ENCODE data around the gene NEK1. TPM values are rescaled to one million over a fixed set of nuclear protein-coding genes. Genes with fewer than 3 reads are reported as not detected.

The NEK1 gene
- total RNA-seq, 2 donors from 2014 or later, result 8.0 to 24.0 TPM

DNA sequence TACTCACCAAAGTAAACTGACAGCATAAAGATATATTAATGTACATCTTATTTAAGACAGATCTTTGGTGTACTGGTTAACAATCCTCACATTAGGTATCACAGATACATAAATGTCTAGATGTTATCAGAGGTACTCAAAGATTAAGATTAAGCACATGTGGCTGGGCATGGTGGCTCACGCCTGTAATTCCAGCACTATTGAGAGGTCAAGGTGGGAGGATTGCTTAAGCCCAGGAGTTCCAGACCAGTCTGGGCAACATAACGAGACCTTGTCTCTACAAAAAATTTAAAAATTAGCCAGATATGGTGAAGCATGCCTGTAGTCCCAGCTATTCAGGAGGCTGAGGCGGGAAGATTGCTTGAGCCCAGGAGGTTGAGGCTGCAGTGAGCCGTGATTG lies 195.9 kb downstream of the NEK1 start:
- no peak overlapping the region for H3K4me3 ChIP-seq
- H3K27ac ChIP-seq, result no peak overlapping the region
- TF ChIP-seq, protein P1, sequence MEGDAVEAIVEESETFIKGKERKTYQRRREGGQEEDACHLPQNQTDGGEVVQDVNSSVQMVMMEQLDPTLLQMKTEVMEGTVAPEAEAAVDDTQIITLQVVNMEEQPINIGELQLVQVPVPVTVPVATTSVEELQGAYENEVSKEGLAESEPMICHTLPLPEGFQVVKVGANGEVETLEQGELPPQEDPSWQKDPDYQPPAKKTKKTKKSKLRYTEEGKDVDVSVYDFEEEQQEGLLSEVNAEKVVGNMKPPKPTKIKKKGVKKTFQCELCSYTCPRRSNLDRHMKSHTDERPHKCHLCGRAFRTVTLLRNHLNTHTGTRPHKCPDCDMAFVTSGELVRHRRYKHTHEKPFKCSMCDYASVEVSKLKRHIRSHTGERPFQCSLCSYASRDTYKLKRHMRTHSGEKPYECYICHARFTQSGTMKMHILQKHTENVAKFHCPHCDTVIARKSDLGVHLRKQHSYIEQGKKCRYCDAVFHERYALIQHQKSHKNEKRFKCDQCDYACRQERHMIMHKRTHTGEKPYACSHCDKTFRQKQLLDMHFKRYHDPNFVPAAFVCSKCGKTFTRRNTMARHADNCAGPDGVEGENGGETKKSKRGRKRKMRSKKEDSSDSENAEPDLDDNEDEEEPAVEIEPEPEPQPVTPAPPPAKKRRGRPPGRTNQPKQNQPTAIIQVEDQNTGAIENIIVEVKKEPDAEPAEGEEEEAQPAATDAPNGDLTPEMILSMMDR (IDR thresholded peaks at IDR 0.05), result no peak
- no peaks in the 10 kb centered on the region for H3K27me3 ChIP-seq (replicated peaks; ENCODE audit: insufficient read depth)
- no peaks in the 10 kb centered on the region for H3K4me1 ChIP-seq (ENCODE audit: control insufficient read depth in 1 of 2, low read depth in 2 of 2)
- DNase-seq (ENCODE audit: low spot score) (no peak), ATAC-seq (ENCODE audit: insufficient number of reproducible peaks, low FRiP score, low read depth) (no peak)
- H3K9me3 ChIP-seq, result no peaks in the 10 kb centered on the region
- no peaks in the 10 kb centered on the region for H3K36me3 ChIP-seq

DNA sequence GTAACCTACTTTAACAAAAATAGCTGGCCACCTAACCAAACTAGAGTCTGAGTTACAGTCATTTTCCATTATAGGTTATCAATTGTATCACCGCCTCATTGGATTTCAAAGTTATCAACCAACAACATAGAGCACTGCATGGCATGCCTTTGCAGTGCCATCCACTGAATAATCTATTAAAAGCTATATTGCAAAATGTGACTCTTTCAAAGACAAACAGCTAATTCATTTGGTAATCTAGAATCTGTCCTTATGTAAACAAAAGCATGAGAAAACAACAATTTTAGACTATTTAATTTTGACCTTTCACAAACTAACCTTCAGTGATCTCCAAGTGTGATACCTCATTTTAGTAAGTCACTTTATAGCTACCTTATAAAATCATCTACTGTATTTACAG lies 197.5 kb downstream of the NEK1 start:
- H3K9me3 ChIP-seq, result no peaks in the 10 kb centered on the region
- no peak overlapping the region for H3K4me3 ChIP-seq
- H3K27me3 ChIP-seq (replicated peaks; ENCODE audit: insufficient read depth), result no peaks in the 10 kb centered on the region
- ATAC-seq (ENCODE audit: insufficient number of reproducible peaks, low FRiP score, low read depth), result no peak
- H3K27ac ChIP-seq, result no peak overlapping the region
- TF ChIP-seq, protein P1 (IDR thresholded peaks at IDR 0.05), result no peak
- H3K4me1 ChIP-seq (ENCODE audit: control insufficient read depth in 1 of 2, low read depth in 2 of 2), result no peaks in the 10 kb centered on the region
- H3K36me3 ChIP-seq, result no peaks in the 10 kb centered on the region
- no peak for DNase-seq (ENCODE audit: low spot score)

DNA sequence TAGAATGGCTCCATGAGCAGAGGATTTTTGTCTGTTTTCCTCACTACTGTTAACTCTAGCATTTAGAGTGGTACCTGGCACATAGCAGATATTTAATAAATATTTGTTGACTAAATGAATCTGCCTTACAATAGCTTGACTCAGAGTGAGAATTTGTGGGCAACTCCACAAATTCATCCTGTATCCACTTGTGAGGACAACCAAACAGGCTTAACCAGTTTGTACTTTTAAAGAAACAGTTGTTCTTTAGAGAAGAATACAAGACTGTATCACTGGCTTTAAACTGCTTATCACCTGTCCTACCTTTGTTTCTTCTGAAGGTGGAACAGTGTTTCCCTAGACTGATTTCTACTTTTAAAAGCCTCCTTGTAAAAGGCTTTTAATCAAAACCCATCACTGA lies 200.3 kb downstream of the NEK1 start:
- Histone ChIP-seq H3K36me3 (no peaks in the 10 kb centered on the region), H3K27ac (no peak overlapping the region), H3K4me1 (ENCODE audit: control insufficient read depth in 1 of 2, low read depth in 2 of 2) (no peaks in the 10 kb centered on the region), H3K9me3 (no peaks in the 10 kb centered on the region), H3K4me3 (no peak overlapping the region), H3K27me3 (replicated peaks; ENCODE audit: insufficient read depth) (no peaks in the 10 kb centered on the region)
- TF ChIP-seq, protein P1 (IDR thresholded peaks at IDR 0.05), result no peak
- ATAC-seq (ENCODE audit: insufficient number of reproducible peaks, low FRiP score, low read depth) (no peak), DNase-seq (ENCODE audit: low spot score) (no peak)

DNA sequence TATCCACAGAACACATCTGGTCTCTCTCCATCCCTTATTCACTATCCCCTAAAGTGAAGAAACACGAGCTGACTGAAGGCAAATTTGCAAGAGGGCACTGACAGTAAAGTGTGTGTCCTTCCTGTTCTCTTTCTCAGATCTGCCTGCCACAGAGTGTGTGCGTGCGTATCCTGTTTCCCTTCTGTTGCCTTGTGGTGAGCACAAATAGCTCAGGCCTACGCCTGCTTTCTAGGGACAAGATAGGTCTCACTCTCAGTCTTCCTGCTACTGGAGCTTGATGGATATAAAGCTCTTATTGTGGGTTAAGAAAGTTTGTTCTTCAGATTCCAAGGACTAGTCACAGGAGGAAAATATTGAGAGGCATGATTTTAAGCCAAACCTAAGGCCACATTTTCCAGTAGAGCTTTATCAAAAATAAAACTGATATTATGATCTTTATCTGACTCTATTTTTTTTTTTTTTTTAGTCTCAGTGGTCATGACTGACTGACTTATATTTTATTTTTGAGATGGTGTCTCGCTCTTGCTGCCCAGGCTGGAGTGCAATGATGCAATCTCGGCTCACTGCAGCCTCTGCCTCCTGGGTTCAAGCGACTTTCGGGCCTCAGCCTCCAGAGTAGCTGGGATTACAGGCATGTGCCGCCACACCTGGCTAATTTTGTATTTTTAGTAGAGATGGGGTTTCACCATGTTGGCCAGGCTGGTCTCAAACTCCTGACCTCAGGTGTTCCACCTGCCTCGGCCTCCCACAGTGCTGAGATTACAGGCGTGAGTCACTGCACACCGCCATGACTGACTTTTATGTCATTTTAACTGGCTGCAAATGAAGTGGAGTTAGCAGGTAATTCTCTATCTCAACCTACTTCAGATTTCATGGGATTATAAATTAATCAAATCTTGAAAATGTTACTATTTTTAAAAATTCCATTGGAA lies 201.3 kb downstream of the NEK1 start:
- Histone ChIP-seq H3K9me3 (no peaks in the 10 kb centered on the region), H3K4me3 (no peak overlapping the region), H3K36me3 (no peaks in the 10 kb centered on the region), H3K4me1 (ENCODE audit: control insufficient read depth in 1 of 2, low read depth in 2 of 2) (no peaks in the 10 kb centered on the region), H3K27me3 (replicated peaks; ENCODE audit: insufficient read depth) (no peaks in the 10 kb centered on the region), H3K27ac (no peak overlapping the region)
- no peak for DNase-seq (ENCODE audit: low spot score)
- ATAC-seq (ENCODE audit: insufficient number of reproducible peaks, low FRiP score, low read depth), result no peak
- TF ChIP-seq, protein P1 (IDR thresholded peaks at IDR 0.05), result no peak

DNA sequence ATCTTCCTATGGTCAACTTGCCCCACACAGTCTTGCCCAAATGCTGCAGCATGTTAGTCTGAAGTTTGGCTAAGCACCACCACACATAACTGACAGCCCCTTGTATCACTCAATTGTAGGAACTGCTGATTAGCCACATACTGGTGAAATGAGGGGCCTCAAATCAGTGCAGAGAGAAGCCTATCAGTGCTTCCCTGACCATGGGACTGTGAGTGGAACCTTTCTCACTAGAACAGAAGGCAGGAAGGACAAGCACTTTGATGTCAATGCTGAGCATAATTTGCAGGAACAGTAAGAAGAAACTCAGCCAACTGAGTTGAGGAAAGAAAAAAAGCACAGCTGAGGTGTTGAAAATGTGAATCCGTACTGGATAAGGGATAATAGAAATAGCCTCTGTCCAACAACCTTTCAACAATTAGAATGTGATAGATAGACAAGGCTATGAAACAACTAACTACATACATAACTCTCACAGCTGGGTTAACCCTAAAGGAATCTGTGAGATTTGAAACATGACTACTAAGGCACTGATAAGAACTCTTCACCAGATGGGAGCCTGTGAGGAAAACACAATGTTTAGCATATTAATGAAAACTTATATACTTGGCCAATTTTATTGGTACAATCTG lies 205.1 kb downstream of the NEK1 start:
- H3K9me3 ChIP-seq, result no peaks in the 10 kb centered on the region
- ATAC-seq (ENCODE audit: insufficient number of reproducible peaks, low FRiP score, low read depth) (no peak), DNase-seq (ENCODE audit: low spot score) (no peak)
- no peaks in the 10 kb centered on the region for H3K36me3 ChIP-seq
- no peaks in the 10 kb centered on the region for H3K4me1 ChIP-seq (ENCODE audit: control insufficient read depth in 1 of 2, low read depth in 2 of 2)
- H3K27me3 ChIP-seq (replicated peaks; ENCODE audit: insufficient read depth), result no peaks in the 10 kb centered on the region
- H3K27ac ChIP-seq, result no peak overlapping the region
- TF ChIP-seq, protein P1 (IDR thresholded peaks at IDR 0.05), result no peak
- H3K4me3 ChIP-seq, result no peak overlapping the region
